Measurements from ENCODE around the gene PGLYRP2.

The PGLYRP2 gene

GRCh38 chr19:15444505-15445226, 34.6 kb downstream of the PGLYRP2 start:
- in situ Hi-C loops (cut with MboI; ENCODE audit: low pct_unique_long_range_greater_than_20kb, low sequenced_read_pairs, unreplicated experiment) = no loop called here
- TF ChIP-seq CTCF (IDR thresholded peaks at IDR 0.05; ENCODE audit: extremely low read depth, insufficient read depth, missing control alignments) = no peak
- no peak for DNase-seq (ENCODE audit: low spot score)

DNA sequence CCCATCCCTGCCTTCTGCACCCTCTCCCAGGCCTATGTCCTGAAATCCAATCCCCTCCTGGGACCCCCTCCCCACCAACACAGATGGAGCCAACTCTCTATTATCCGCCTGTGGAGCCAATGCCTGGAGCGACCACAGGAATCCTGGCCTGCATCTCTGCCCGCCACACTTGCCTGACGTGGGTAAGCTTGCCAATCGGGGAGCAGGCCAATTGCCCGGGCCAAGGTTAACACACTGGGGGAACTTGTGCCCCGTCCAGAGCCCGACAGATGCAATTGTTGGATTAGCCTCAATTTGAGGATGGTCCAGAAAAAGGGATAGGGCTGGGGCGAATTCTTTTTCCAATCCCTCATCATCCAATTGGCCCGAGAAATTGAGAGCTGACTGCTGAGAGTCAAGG, 35.5 kb downstream of the PGLYRP2 start:
- TF ChIP-seq CTCF (IDR thresholded peaks at IDR 0.05; ENCODE audit: extremely low read depth, insufficient read depth, missing control alignments) = no peak
- in situ Hi-C loops (cut with MboI; ENCODE audit: low pct_unique_long_range_greater_than_20kb, low sequenced_read_pairs, unreplicated experiment) = no loop called here
- DNase-seq (ENCODE audit: low spot score) = no peak

DNA sequence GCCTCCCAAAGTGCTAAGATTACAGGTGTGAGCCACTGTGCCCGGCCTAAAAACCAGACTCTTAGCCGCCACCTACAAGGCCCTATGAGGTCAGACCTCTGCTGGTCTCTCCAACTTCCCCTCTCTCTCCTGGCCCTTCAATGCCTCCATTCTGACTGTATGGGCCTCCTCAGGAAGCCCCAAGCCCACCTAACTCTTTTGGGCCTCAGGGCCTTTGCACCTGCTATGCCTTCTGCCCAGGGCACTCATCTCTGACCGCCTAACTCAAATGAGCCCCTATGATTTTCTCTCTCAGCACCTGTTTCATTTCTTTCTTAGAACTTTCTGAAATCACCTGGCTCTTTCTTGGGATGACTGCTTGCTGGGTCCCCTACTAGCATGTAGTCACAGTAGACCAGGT, 36.0 kb downstream of the PGLYRP2 start:
- TF ChIP-seq CTCF (IDR thresholded peaks at IDR 0.05; ENCODE audit: extremely low read depth, insufficient read depth, missing control alignments) = no peak
- no peak for DNase-seq (ENCODE audit: low spot score)
- in situ Hi-C loops (cut with MboI; ENCODE audit: low pct_unique_long_range_greater_than_20kb, low sequenced_read_pairs, unreplicated experiment) = no loop called here

- in situ Hi-C loops (cut with MboI; ENCODE audit: low pct_unique_long_range_greater_than_20kb, low sequenced_read_pairs, unreplicated experiment) = no loop called here
- TF ChIP-seq CTCF (IDR thresholded peaks at IDR 0.05; ENCODE audit: extremely low read depth, insufficient read depth, missing control alignments) = no peak
- no peak for DNase-seq (ENCODE audit: low spot score)
These were observed 37.0 kb downstream of the PGLYRP2 start for GRCh38 chr19:15442142-15442920.

DNA sequence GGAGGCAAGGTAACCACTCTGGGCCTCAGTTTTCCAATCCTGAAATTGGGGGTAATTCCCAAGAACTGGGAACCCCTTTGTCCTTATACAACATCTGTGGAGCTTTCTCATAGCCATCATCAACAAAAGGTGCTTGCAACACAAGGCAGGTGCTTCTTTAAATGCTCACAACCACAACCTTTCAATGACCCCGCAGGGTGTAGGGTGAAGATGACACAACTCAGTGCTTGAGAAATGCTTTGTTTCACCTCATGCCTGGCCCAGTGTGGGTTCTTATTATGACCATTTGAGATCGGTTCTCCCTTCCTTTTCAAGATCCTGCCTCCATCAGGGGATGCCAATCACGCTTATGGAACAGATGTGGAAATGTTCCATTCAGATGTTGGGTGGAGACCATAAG, 38.0 kb downstream of the PGLYRP2 start:
- TF ChIP-seq CTCF (IDR thresholded peaks at IDR 0.05; ENCODE audit: extremely low read depth, insufficient read depth, missing control alignments) = no peak
- in situ Hi-C loops (cut with MboI; ENCODE audit: low pct_unique_long_range_greater_than_20kb, low sequenced_read_pairs, unreplicated experiment) = no loop called here
- peak; percentile 66 for DNase-seq (ENCODE audit: low spot score)

DNA sequence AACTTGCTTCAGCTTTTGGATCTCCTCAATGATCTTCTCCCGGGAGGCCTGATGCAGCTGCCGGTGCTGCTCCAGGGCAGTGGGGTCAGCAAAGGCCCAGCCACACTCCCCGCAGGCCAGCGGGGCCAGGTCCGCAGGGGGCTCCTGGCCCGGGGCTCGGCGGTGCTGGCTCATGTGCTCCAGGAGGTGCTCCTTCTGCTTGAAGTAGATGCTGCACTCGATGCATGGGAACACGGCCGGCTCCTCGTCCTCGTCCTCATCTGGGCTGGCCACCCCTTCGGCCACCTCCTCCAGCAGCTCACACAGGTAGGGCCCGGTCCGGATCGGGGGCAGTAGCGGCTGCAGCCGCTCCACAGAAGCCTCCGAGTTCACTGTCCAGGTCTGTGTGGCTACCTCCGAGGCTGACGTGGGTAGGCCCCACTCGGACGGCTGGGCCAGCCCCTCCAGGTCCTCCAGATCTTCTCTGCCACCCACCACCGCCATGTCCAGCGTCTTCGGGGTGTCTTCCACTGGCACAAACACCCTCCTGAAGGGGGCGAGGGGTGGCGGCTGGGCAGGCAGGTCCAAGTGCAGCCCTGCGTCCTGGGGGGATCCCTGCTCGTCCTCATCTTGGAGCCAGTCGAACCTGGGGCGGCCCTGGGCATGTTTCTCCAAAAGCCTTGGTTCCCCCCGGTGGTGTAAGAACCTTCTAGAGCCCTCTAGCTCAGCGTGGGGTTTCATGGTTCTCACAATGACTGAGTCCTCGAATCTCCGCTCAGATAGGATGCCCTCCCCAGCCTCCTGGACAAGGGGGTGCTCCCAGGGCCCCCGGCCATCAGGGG, 39.3 kb downstream of the PGLYRP2 start:
- in situ Hi-C loops (cut with MboI; ENCODE audit: low pct_unique_long_range_greater_than_20kb, low sequenced_read_pairs, unreplicated experiment) = no loop called here
- DNase-seq (ENCODE audit: low spot score) = no peak
- no peak for TF ChIP-seq CTCF (IDR thresholded peaks at IDR 0.05; ENCODE audit: extremely low read depth, insufficient read depth, missing control alignments)
